HG02798 (cell line): ENCODE data around the gene ROGDI.

ENCODE experiments used
- ATAC-seq: cut with Tn5 transposase; IDR thresholded peaks from one replicate; pipeline ENCODE4 v1.9.1; 2021; ENCODE audit warnings: mild to moderate bottlenecking; ENCODE audit not compliant: unreplicated experiment, poor library complexity

The ROGDI gene

GRCh38 chr16:4769306-4769638, 33.2 kb downstream of the ROGDI start:
- ATAC-seq = no peak

GRCh38 chr16:4768549-4769305, 33.7 kb downstream of the ROGDI start:
- ATAC-seq = peak; percentile 65

- ATAC-seq = no peak
These were observed 34.4 kb downstream of the ROGDI start for GRCh38 chr16:4767872-4768548.

- peak; percentile 89 for ATAC-seq
These were observed 35.4 kb downstream of the ROGDI start, which contains the start of gene ZNF500 for GRCh38 chr16:4766875-4767628. ZNF500 (minus strand) TSS chr16:4767162; CDS start chr16:4765978, 1,184 bp downstream.

GRCh38 chr16:4765511-4766474, 36.6 kb downstream of the ROGDI start:
- no peak for ATAC-seq

GRCh38 chr16:4763791-4764190, 38.6 kb downstream of the ROGDI start:
- no peak for ATAC-seq

- ATAC-seq = no peak
These were observed 40.2 kb downstream of the ROGDI start for GRCh38 chr16:4762205-4762604.

- ATAC-seq = no peak
These were observed 42.1 kb downstream of the ROGDI start for GRCh38 chr16:4760221-4760910.

- ATAC-seq = no peak
These were observed 46.7 kb downstream of the ROGDI start for GRCh38 chr16:4755687-4756086.

GRCh38 chr16:4754865-4755264, 47.6 kb downstream of the ROGDI start:
- no peak for ATAC-seq

- no peak for ATAC-seq
These were observed 49.2 kb downstream of the ROGDI start for GRCh38 chr16:4753227-4753626.

GRCh38 chr16:4752351-4753100, 49.9 kb downstream of the ROGDI start:
- ATAC-seq = no peak

GRCh38 chr16:4750896-4751295, 51.5 kb downstream of the ROGDI start:
- no peak for ATAC-seq

- ATAC-seq = no peak
These were observed 52.7 kb downstream of the ROGDI start for GRCh38 chr16:4749700-4750257.

- ATAC-seq = no peak
These were observed 53.6 kb downstream of the ROGDI start for GRCh38 chr16:4748682-4749411.

- no peak for ATAC-seq
These were observed 54.3 kb downstream of the ROGDI start for GRCh38 chr16:4747906-4748681.

- ATAC-seq = no peak
These were observed 55.4 kb downstream of the ROGDI start for GRCh38 chr16:4746991-4747574.
